Endothelial cell of umbilical vein (primary cell): ENCODE data around the gene GSTO2. TPM values are rescaled to one million over a fixed set of nuclear protein-coding genes. Genes with fewer than 3 reads are reported as not detected.

Experiments used
- BruUV-seq: library from RNA; stranded (reverse); fragments of 400-500 nt; replicated peaks from 2 replicates; lab custom pipeline; 2021; lab: Mats Ljungman, UMichigan
- CTCF ChIA-PET: fragments of 300-600, 350-600 bp; sonication (Branson Sonifier 250); formaldehyde crosslinking; loops from one replicate; lab custom pipeline; 2021; ENCODE audit warnings: antibody characterized with exemption, inconsistent platforms; lab: Charles Lee
- POLR2A ChIA-PET: fragments of 300-600, 350-600 bp; sonication (Branson Sonifier 250); formaldehyde crosslinking; loops from one replicate; lab custom pipeline; 2021; ENCODE audit warnings: antibody characterized with exemption, inconsistent platforms; lab: Charles Lee
- DNase-seq: peaks from one replicate; pipeline ENCODE4 v3.0.0-alpha.2; 2011; ENCODE audit warnings: low read depth, low spot score
- FAIRE-seq: peaks from 2 replicates; lab custom pipeline; 2011; peaks lifted over from hg19 to GRCh38; lab: Jason Lieb, UNC
- H2AFZ ChIP-seq: 2 replicates; pipeline ENCODE4 v1.6.0; 2012; ENCODE audit warnings: low read depth, low read length, control low read depth, inconsistent platforms
- H3K27ac ChIP-seq: 2 replicates; pipeline ENCODE4 v1.5.1; 2011; ENCODE audit warnings: low read depth, mild to moderate bottlenecking, control low read depth, low read length, moderate library complexity; ENCODE audit not compliant: insufficient read depth
- H3K27me3 ChIP-seq, 2 experiments: 2 replicates each; pipeline versions ENCODE4 v1.6.0 to v1.6.1; 2011; ENCODE audit warnings: low read length in 2 of 2, mixed read lengths in 1 of 2; ENCODE audit not compliant: control insufficient read depth in 2 of 2, insufficient read depth in 2 of 2
- H3K36me3 ChIP-seq, 2 experiments: 2 replicates in 1 of 2; 3 replicates in 1 of 2; pipeline ENCODE4 v1.5.1; 2011; ENCODE audit warnings: low read length in 2 of 2, mild to moderate bottlenecking in 1 of 2, moderate library complexity in 1 of 2; ENCODE audit not compliant: control insufficient read depth in 2 of 2, insufficient read depth in 2 of 2; ENCODE audit errors: extremely low read depth in 1 of 2
- H3K4me1 ChIP-seq: 3 replicates; pipeline ENCODE4 v1.5.1; 2011; ENCODE audit warnings: mild to moderate bottlenecking, low read length; ENCODE audit not compliant: control insufficient read depth, insufficient read depth; ENCODE audit errors: extremely low read depth
- H3K4me2 ChIP-seq: 2 replicates; pipeline ENCODE4 v1.6.1; 2011; ENCODE audit warnings: low read length, control low read depth, mixed read lengths; ENCODE audit not compliant: insufficient read depth
- H3K4me3 ChIP-seq, 3 experiments: fragments of 200-600 bp in 1 of 3; sonication (generic), shearing (Covaris generic) in 1 of 3; replicated peaks in 1 of 3; 2 replicates each; pipeline ENCODE4 v1.5.1; 2011 to 2016; ENCODE audit warnings: control low read depth in 3 of 3, low read length in 3 of 3, mild to moderate bottlenecking in 2 of 3, inconsistent platforms in 1 of 3, low read depth in 1 of 3, moderate library complexity in 1 of 3; ENCODE audit not compliant: insufficient read depth in 1 of 3
- H3K79me2 ChIP-seq: 2 replicates; pipeline ENCODE4 v1.6.0; 2012; ENCODE audit warnings: low read length, inconsistent platforms; ENCODE audit not compliant: control insufficient read depth, insufficient read depth
- H3K9ac ChIP-seq: replicated peaks from 2 replicates; pipeline ENCODE3; 2011; ENCODE audit warnings: low read length, control low read depth; ENCODE audit not compliant: insufficient read depth; ENCODE audit errors: extremely low read depth
- H3K9me1 ChIP-seq: replicated peaks from 3 replicates; pipeline ENCODE4 v1.6.0; 2011; ENCODE audit warnings: mild to moderate bottlenecking, low read length; ENCODE audit not compliant: control insufficient read depth, insufficient read depth; ENCODE audit errors: extremely low read depth
- H3K9me3 ChIP-seq: replicated peaks from 2 replicates; pipeline ENCODE4 v1.5.1; 2012; ENCODE audit warnings: low read length, inconsistent platforms; ENCODE audit not compliant: control insufficient read depth, insufficient read depth
- H4K20me1 ChIP-seq: replicated peaks from 2 replicates; pipeline ENCODE3; 2011; ENCODE audit warnings: mild to moderate bottlenecking, low read length; ENCODE audit not compliant: control insufficient read depth, insufficient read depth; ENCODE audit errors: extremely low read depth
- CTCF ChIP-seq, 2 donors: IDR thresholded peaks; 1 replicate in 1 of 2; 2 replicates in 1 of 2; pipeline ENCODE4 v1.5.1; 2011; ENCODE audit warnings: low read length in 2 of 2, mild to moderate bottlenecking in 2 of 2, moderate library complexity in 2 of 2, control low read depth in 1 of 2, inconsistent platforms in 1 of 2, low read depth in 1 of 2; ENCODE audit not compliant: insufficient read depth in 1 of 2; ENCODE audit errors: extremely low read depth in 1 of 2
- EZH2 ChIP-seq: IDR thresholded peaks from 2 replicates; pipeline ENCODE4 v1.6.1; 2012; ENCODE audit warnings: borderline replicate concordance, low read depth, mild to moderate bottlenecking, moderate library complexity, low read length, inconsistent platforms; ENCODE audit not compliant: severe bottlenecking
- FOS ChIP-seq: IDR thresholded peaks from 2 replicates; pipeline ENCODE4 v1.6.1; 2011; ENCODE audit warnings: mild to moderate bottlenecking, low read length, moderate library complexity, borderline replicate concordance; ENCODE audit not compliant: insufficient read depth
- GATA2 ChIP-seq: IDR thresholded peaks from 2 replicates; pipeline ENCODE4 v1.7.0; 2011; ENCODE audit warnings: low read depth, mild to moderate bottlenecking, moderate library complexity, mixed read lengths, low read length; ENCODE audit not compliant: insufficient read length, insufficient read depth
- JUN ChIP-seq: IDR thresholded peaks from 2 replicates; pipeline ENCODE4 v1.6.1; 2011; ENCODE audit warnings: borderline replicate concordance, low read depth; ENCODE audit not compliant: insufficient read length, insufficient read depth
- MAX ChIP-seq: IDR thresholded peaks from 2 replicates; pipeline ENCODE4 v1.6.1; 2011; ENCODE audit not compliant: insufficient read depth, insufficient read length
- MYC ChIP-seq: IDR thresholded peaks from one replicate; pipeline ENCODE4 v1.6.1; 2011; ENCODE audit warnings: mild to moderate bottlenecking, low read depth, low read length
- POLR2A ChIP-seq: IDR thresholded peaks from 2 replicates; pipeline ENCODE4 v1.6.1; 2012; ENCODE audit warnings: low read depth, mild to moderate bottlenecking, control low read depth, low read length
- POLR2AphosphoS5 ChIP-seq: IDR thresholded peaks from 2 replicates; pipeline ENCODE4 v1.6.1; 2012; ENCODE audit warnings: low read depth, mild to moderate bottlenecking, control low read depth, low read length, moderate library complexity; ENCODE audit not compliant: insufficient read depth
- dilution Hi-C: fragments of 300-500 bp; cut with MboI; formaldehyde crosslinking; loops from one replicate; pipeline ENCODE4 v1.15.0; 2019; ENCODE audit warnings: low sequenced_read_pairs; ENCODE audit not compliant: extremely low pct_ligation_motif_present
- intact Hi-C: fragments of 100-400 bp; cut with micrococcal nuclease; formaldehyde crosslinking; loops from one replicate; pipeline ENCODE4 v1.10.0; 2022
- polyA plus RNA-seq, 4 experiments: library from polyadenylated mRNA; depleted of rRNA in 3 of 4; stranded (reverse) in 3 of 4; unstranded in 1 of 4; fragments of >200 nt; gene quantifications; 2 replicates each; pipeline versions ENCODE4 v1.2.1 to v1.2.3, GENCODE V29; 2011 to 2012; ENCODE audit warnings: missing spikeins in 1 of 4
- total RNA-seq: library from RNA; stranded (reverse); gene quantifications from 2 replicates; pipeline ENCODE4 v1.2.3, GENCODE V29; 2021

The GSTO2 gene
- total and polyA plus RNA-seq, 2 donors (not counting 3 experiments of a cell fraction or from before 2014, with no cell fraction given) = 0.84 to 1.4 TPM

GRCh38 chr10:104332243-104333031, 63.5 kb downstream of the GSTO2 start:
- DNase-seq (no peak), FAIRE-seq (peak; percentile 37)
- ChIA-PET POLR2A (interaction anchor here (1.2 kb wide), 1 partner anchor 26 kb away, joined by 4 read pairs; no protein-coding TSS in a partner anchor), CTCF (interaction anchor here (1.0 to 1.3 kb wide), 5 partner anchors 11 to 58 kb away, joined by 5 to 11 read pairs (median 6); partner anchors contain the start of gene CFAP58)
- dilution Hi-C loops = no loop called here
- Histone ChIP-seq H3K4me3 (peak overlapping the region in 1 of 3 experiments; percentile 8), H4K20me1 (no peaks in the 10 kb centered on the region), H3K36me3 (peaks cover 2 to 7% of the 10 kb centered on the region in 2 experiments), H3K4me1 (peaks cover 79% of the 10 kb centered on the region), H3K4me2 (peak overlapping the region; percentile 69), H3K27me3 (no peaks in the 10 kb centered on the region), H3K9ac (peak overlapping the region; percentile 89), H3K9me3 (no peaks in the 10 kb centered on the region), H3K9me1 (no peaks in the 10 kb centered on the region), H2AFZ (no peak overlapping the region), H3K27ac (peak overlapping the region; percentile 96), H3K79me2 (peaks cover 88% of the 10 kb centered on the region)
- intact Hi-C loops = loop anchor here (10.0 kb wide), 2 partner anchors 288 to 428 kb away; no protein-coding TSS in a partner anchor
- no TSS peak for BruUV-seq
- TF ChIP-seq GATA2 (no peak), FOS (no peak), JUN (no peak), POLR2AphosphoS5 (no peak), MYC (no peak), MAX (no peak), EZH2 (no peak), CTCF (IDR thresholded peaks at IDR 0.05; ENCODE audit: extremely low read depth in 1 of 2, insufficient read depth in 1 of 2, low read depth in 1 of 2, low read length in 2 of 2) (no peak), POLR2A (no peak)
